Heart right ventricle (tissue), 16 donors: ENCODE results near the gene HIVEP3. TPM values are rescaled to one million over a fixed set of nuclear protein-coding genes. Genes with fewer than 3 reads are reported as not detected.

Experiments used
- ATAC-seq, 8 donors: fragments of 200-7000 bp; cut with Tn5 transposase; one replicate each; pipeline ENCODE4 v1.9.1; 2020; ENCODE audit warnings: mild to moderate bottlenecking in 8 of 8, moderate library complexity in 8 of 8, moderate number of reproducible peaks in 1 of 8
- DNase-seq, 2 donors: peaks; one replicate each; pipeline ENCODE4 v3.0.0-alpha.2; 2020
- H3K27ac ChIP-seq, 10 donors: fragments of 200-600 bp; sonication (generic) in 2 of 10; one replicate each; pipeline versions ENCODE4 v1.5.0 to v1.8.0; 2020 to 2022; ENCODE audit warnings: mild to moderate bottlenecking in 3 of 10
- H3K27me3 ChIP-seq, 7 donors: fragments of 200-600 bp; one replicate each; pipeline ENCODE4 v1.8.0; 2021 to 2022; ENCODE audit warnings: mild to moderate bottlenecking in 2 of 7
- H3K36me3 ChIP-seq, 9 donors: fragments of 200-600 bp; sonication (generic) in 1 of 9; one replicate each; pipeline versions ENCODE4 v1.5.0 to v1.8.0; 2020 to 2022; ENCODE audit warnings: mild to moderate bottlenecking in 2 of 9
- H3K4me1 ChIP-seq, 9 donors: fragments of 200-600 bp; sonication (generic) in 1 of 9; one replicate each; pipeline versions ENCODE4 v1.5.0 to v1.8.0; 2020 to 2022; ENCODE audit warnings: mild to moderate bottlenecking in 4 of 9
- H3K4me3 ChIP-seq, 10 donors: fragments of 200-600 bp; sonication (generic) in 2 of 10; one replicate each; pipeline versions ENCODE4 v1.5.0 to v1.8.0; 2020 to 2022; ENCODE audit warnings: mild to moderate bottlenecking in 7 of 10, moderate library complexity in 2 of 10
- H3K9me3 ChIP-seq, 11 donors: fragments of 200-600 bp in 10 of 11; sonication (generic) in 2 of 11; one replicate each; pipeline versions ENCODE4 v1.5.0 to v1.8.0; 2013 to 2022; ENCODE audit warnings: mild to moderate bottlenecking in 2 of 11, control low read depth in 1 of 11, moderate library complexity in 1 of 11
- WGBS, 2 donors: extraction: QIAGEN DNeasy Blood & Tissue Kit; methylation state at CpG; one replicate each; pipeline ENCODE4 v1.1.7; 2013; ENCODE audit warnings: inconsistent platforms in 1 of 2; 5-methylcytosine and 5-hydroxymethylcytosine counted together
- intact Hi-C, 10 donors: fragments of 100-400 bp; cut with DNase I; formaldehyde crosslinking; loops; one replicate each; pipeline versions ENCODE4 v1.11.1 to v1.14.2; 2022
- polyA plus RNA-seq, 2 donors: library from polyadenylated mRNA; stranded (reverse); fragments of 200-250 nt; gene quantifications; one replicate each; pipeline ENCODE4 v1.2.3, GENCODE V29; 2013
- total RNA-seq, 10 donors: library from RNA; stranded (reverse); fragmentation: NEBNext Ultra II Directional in 3 of 10; extraction: Animal tissue kit (Norgen Biotek cat#: 25700) in 3 of 10; gene quantifications; one replicate each; pipeline versions ENCODE4 v1.2.1 to v1.2.4, GENCODE V29; 2021 to 2023
- TF ChIP-seq, protein P1 (sequence below), 9 donors: fragments of 200-600 bp; sonication (generic) in 2 of 9; IDR thresholded peaks; one replicate each; pipeline versions ENCODE4 v1.5.0 to v1.8.0; 2021 to 2022; ENCODE audit warnings: antibody characterized with exemption in 9 of 9, mild to moderate bottlenecking in 5 of 9, moderate library complexity in 1 of 9
- donor health status: Arrhythmogenic right ventricular cardiomyopathy.
- donor health status: ischemic (EF 13 %, LVEDD 7.1; RV severe dilation, severe dysfunction).
- donor health status: healthy with polysubstance abuse.
- donor health status: DM: no; HTN: yes; CAD: no.
- donor health status: DM: no; HTN: no; CAD: no.
- donor health status: ischemic (EF 25% LVEDD 6.9; RV normal size, moderate dysfunction).
- donor health status: ischemic (EF 25% LVEDD 5.7; RV mildly dilated, moderate dysfunction).
- donor health status: healthy.
- donor health status: DM: yes; HTN: yes; CAD: no.
- donor health status: Ischemic cardiomyopathy.
- donor health status: ischemic (EF 35%, LVEDD 5.7; RV mildly dilated, moderate dysfunction).
- donor health status: nonischemic (EF 11% LVEDD 7.7; RV severe dilation, severe dysfunction).
- donor health status: DM: yes; HTN: yes; CAD: no.
- donor health status: PGD.
- donor health status: ischemic (EF 29% LVEDD 5.4; RV normal size, mild dysfunction).
- donor health status: nonischemic (EF 23%, LVEDD 6.1; RV moderate dilation, normal function).

Gene HIVEP3
- total and polyA plus RNA-seq, 12 donors = 2.6 to 7.5 (median 5.2) TPM

DNA sequence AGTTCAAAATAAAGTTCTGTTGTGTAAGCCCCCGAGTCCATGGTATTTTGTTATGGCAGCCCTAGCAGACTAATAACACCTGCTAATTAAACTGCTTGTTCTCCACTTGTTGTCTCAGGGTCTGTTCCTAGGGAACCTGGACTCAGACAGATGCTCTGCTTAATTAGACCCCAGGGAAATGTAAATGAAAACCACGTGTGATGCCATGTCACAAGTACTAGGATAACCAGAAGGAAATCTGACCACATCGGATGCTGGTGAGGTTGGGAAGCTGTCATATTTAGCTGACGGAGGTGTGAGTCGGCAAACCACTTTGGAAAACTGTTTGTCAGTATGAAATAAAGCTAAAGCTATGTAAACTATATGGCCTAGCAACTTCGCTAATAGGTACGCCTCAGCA lies 453.8 kb downstream of the HIVEP3 start:
- no peak overlapping the region for H3K27ac ChIP-seq
- no peaks in the 10 kb centered on the region for H3K9me3 ChIP-seq
- peaks cover 0 to 7% (median 0%) of the 10 kb centered on the region in 9 donors for H3K4me1 ChIP-seq
- H3K36me3 ChIP-seq = no peaks in the 10 kb centered on the region
- intact Hi-C loops = no loop called here
- H3K4me3 ChIP-seq = no peak overlapping the region
- 90 to 92% methylated on average over 7 of the region's 7 CpGs for WGBS, 2 donors
- ATAC-seq (no peak), DNase-seq (no peak)
- TF ChIP-seq, protein P1, sequence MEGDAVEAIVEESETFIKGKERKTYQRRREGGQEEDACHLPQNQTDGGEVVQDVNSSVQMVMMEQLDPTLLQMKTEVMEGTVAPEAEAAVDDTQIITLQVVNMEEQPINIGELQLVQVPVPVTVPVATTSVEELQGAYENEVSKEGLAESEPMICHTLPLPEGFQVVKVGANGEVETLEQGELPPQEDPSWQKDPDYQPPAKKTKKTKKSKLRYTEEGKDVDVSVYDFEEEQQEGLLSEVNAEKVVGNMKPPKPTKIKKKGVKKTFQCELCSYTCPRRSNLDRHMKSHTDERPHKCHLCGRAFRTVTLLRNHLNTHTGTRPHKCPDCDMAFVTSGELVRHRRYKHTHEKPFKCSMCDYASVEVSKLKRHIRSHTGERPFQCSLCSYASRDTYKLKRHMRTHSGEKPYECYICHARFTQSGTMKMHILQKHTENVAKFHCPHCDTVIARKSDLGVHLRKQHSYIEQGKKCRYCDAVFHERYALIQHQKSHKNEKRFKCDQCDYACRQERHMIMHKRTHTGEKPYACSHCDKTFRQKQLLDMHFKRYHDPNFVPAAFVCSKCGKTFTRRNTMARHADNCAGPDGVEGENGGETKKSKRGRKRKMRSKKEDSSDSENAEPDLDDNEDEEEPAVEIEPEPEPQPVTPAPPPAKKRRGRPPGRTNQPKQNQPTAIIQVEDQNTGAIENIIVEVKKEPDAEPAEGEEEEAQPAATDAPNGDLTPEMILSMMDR (IDR thresholded peaks at IDR 0.05) = no peak
- no peaks in the 10 kb centered on the region for H3K27me3 ChIP-seq

DNA sequence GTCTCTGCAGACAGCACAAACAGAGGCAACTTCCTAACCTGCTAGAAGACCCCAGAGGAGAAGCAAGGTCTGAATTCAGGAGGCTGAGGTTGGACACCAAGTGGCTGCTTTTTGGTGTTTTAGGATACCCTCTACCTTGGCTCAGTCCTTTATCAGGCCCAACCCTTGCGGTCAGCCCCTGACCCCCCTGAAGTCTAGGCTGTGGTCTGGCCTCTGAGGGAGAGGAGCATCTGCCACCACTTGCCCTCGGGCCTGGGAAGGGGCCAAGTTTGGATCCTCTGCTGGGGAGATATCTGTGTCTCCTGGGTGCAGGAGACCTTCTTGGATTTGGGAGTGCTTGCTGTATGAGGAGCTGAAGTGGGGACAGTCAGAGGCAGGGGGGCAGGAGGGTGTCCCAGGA lies 455.2 kb downstream of the HIVEP3 start:
- no peaks in the 10 kb centered on the region for H3K9me3 ChIP-seq
- intact Hi-C loops = no loop called here
- 86 to 93% methylated on average over 2 of the region's 2 CpGs for WGBS, 2 donors
- DNase-seq (no peak), ATAC-seq (no peak)
- TF ChIP-seq, protein P1 (IDR thresholded peaks at IDR 0.05) = no peak
- no peaks in the 10 kb centered on the region for H3K36me3 ChIP-seq
- H3K27ac ChIP-seq = no peak overlapping the region
- H3K4me3 ChIP-seq = no peak overlapping the region
- H3K27me3 ChIP-seq = no peaks in the 10 kb centered on the region
- peaks cover 0 to 7% (median 0%) of the 10 kb centered on the region in 9 donors for H3K4me1 ChIP-seq

DNA sequence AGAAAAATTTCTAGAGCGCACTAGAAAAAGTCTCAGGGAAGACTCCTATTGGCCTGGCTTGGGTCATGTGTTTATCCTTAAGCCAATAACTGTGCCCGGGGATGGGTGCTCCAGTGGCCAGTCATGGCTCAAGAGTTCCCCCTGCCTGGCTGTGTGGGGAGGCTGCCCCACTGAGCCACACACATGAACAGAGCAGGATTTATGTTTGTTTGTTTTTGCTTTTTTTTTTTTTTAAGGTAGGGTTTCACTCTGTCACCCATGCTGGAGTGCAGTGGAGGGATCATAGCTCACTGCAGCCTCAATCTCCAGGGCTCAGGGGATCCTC lies 456.1 kb downstream of the HIVEP3 start:
- DNase-seq (no peak), ATAC-seq (no peak)
- Histone ChIP-seq H3K4me1 (peaks cover 0 to 7% (median 0%) of the 10 kb centered on the region in 9 donors), H3K36me3 (no peaks in the 10 kb centered on the region), H3K4me3 (no peak overlapping the region), H3K9me3 (no peaks in the 10 kb centered on the region), H3K27me3 (no peaks in the 10 kb centered on the region), H3K27ac (no peak overlapping the region)
- TF ChIP-seq, protein P1 (IDR thresholded peaks at IDR 0.05) = no peak
- intact Hi-C loops = no loop called here
- WGBS, 2 donors = 95 to 96% methylated on average over 2 of the region's 2 CpGs

DNA sequence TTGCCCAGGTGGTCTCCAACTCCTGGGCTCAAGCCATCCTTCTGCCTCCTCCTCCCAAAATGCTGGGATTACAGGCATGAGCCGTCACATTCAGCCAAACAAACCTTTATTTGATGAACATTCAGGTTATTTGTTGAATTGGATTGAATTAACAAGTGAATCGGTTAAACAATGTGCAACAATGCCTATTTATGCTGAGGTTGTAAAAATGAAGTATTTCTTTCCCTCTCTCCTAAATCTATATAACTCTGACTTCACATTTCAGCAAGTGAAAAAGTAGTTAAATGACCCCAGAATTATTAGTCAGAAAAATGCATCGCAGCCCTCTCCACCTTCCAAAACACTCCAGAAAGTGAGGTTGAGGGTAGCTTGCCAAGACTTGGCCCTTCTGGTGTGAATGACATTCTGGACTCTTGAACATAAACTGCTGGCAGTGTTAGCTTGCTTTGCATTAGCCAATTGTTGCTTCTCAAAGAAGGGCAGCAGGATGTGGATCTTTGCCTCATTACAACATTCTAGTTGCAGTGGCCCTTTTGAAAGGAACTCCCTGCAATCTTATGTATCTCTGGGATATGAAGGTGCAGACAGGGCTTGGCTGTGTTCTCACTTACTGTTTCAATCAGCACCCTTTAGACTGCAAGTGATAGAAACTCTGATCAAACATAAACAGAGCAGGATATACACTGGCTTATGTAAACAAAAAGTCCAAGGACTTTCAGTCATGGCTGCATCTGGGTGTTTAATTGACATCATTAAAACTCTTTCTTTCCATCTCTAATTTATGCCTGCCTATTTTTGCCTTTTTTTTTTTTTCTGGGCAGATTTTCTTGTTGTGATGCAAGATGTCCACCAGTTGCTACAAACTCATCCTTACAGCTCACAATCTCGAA lies 456.7 kb downstream of the HIVEP3 start:
- no peaks in the 10 kb centered on the region for H3K36me3 ChIP-seq
- H3K27ac ChIP-seq = no peak overlapping the region
- DNase-seq = no peak
- H3K27me3 ChIP-seq = no peaks in the 10 kb centered on the region
- H3K4me3 ChIP-seq = no peak overlapping the region
- peaks cover 0 to 8% (median 3%) of the 10 kb centered on the region in 9 donors for H3K4me1 ChIP-seq
- TF ChIP-seq, protein P1 (IDR thresholded peaks at IDR 0.05) = no peak
- WGBS, 2 donors = 53 to 64% methylated on average over 4 of the region's 4 CpGs
- no peaks in the 10 kb centered on the region for H3K9me3 ChIP-seq
- intact Hi-C loops = no loop called here
- ATAC-seq = no peak
